ENCODE data around the gene MCUB.

MCUB gene

GRCh38 chr4:109559983-109560686, at the start of gene MCUB:
Gene MCUB, plus strand, starts transcription at chr4:109560246. Its CDS starts 92 bp downstream, at chr4:109560338.
- TF ChIP-seq CTCF (IDR thresholded peaks at IDR 0.05) = no peak

GRCh38 chr4:109510687-109511086, 49.4 kb upstream of the MCUB start:
- no peak for TF ChIP-seq CTCF (IDR thresholded peaks at IDR 0.05)

- TF ChIP-seq CTCF (IDR thresholded peaks at IDR 0.05) = no peak
Observed at GRCh38 chr4:109511414-109511813, 48.6 kb upstream of the MCUB start.

- no peak for TF ChIP-seq CTCF (IDR thresholded peaks at IDR 0.05)
Observed at GRCh38 chr4:109532182-109532581, 27.9 kb upstream of the MCUB start.

GRCh38 chr4:109545401-109545800, 14.6 kb upstream of the MCUB start:
- no peak for TF ChIP-seq CTCF (IDR thresholded peaks at IDR 0.05)

GRCh38 chr4:109547394-109547793, 12.7 kb upstream of the MCUB start:
- no peak for TF ChIP-seq CTCF (IDR thresholded peaks at IDR 0.05)

- TF ChIP-seq CTCF (IDR thresholded peaks at IDR 0.05) = no peak
Observed at GRCh38 chr4:109548655-109549054, 11.4 kb upstream of the MCUB start.

- no peak for TF ChIP-seq CTCF (IDR thresholded peaks at IDR 0.05)
Observed at GRCh38 chr4:109552237-109552636, 7.8 kb upstream of the MCUB start.
